Esophagus squamous epithelium (tissue), 4 donors: ENCODE measurements around the gene CACNA2D3.

Experiments used
- POLR2A ChIP-seq, 4 donors: fragments of 450-650 bp; IDR thresholded peaks; one replicate each; pipeline ENCODE4 v1.6.1; 2017; ENCODE audit warnings: antibody characterized with exemption in 4 of 4, mild to moderate bottlenecking in 4 of 4, moderate library complexity in 3 of 4
- TF ChIP-seq, protein P1 (sequence below), 6 experiments: fragments of 450-650 bp in 4 of 6; fragments of 200-600 bp in 2 of 6; sonication (generic) in 2 of 6; IDR thresholded peaks; one replicate each; pipeline ENCODE4 v1.5.1; 2016 to 2019; ENCODE audit warnings: antibody characterized with exemption in 6 of 6, mild to moderate bottlenecking in 4 of 6, moderate library complexity in 4 of 6

DNA sequence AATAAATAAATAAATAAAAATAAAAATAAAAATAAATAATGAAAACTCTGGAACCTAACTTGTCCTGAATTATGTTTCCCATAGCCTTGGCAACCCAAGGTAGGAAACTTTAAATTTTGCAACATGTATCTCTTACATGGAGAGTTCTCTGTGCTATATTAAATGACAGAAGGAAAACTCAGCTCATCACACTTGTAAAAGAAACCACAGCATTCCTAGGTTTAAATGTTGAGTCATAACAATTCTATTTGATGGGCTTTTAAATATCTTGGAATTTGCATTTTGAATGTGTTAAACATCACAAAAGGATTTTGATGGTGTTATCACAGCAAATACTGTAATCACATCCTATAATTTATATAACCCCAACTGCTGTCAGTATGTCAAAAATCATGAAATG, 661.3 kb downstream of the CACNA2D3 start:
- TF ChIP-seq, protein P1, sequence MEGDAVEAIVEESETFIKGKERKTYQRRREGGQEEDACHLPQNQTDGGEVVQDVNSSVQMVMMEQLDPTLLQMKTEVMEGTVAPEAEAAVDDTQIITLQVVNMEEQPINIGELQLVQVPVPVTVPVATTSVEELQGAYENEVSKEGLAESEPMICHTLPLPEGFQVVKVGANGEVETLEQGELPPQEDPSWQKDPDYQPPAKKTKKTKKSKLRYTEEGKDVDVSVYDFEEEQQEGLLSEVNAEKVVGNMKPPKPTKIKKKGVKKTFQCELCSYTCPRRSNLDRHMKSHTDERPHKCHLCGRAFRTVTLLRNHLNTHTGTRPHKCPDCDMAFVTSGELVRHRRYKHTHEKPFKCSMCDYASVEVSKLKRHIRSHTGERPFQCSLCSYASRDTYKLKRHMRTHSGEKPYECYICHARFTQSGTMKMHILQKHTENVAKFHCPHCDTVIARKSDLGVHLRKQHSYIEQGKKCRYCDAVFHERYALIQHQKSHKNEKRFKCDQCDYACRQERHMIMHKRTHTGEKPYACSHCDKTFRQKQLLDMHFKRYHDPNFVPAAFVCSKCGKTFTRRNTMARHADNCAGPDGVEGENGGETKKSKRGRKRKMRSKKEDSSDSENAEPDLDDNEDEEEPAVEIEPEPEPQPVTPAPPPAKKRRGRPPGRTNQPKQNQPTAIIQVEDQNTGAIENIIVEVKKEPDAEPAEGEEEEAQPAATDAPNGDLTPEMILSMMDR (IDR thresholded peaks at IDR 0.05): no peak
- TF ChIP-seq POLR2A (IDR thresholded peaks at IDR 0.05): no peak
